H1 (cell line): ENCODE measurements around the gene ATP4A. TPM values are rescaled to one million over a fixed set of nuclear protein-coding genes. Genes with fewer than 3 reads are reported as not detected.

Experiments
- ATF3 ChIP-seq: IDR thresholded peaks from 2 replicates; pipeline ENCODE4 v1.6.1; 2011; ENCODE audit warnings: low read depth, mild to moderate bottlenecking, low read length; ENCODE audit not compliant: insufficient read depth
- CHD1 ChIP-seq: IDR thresholded peaks from 2 replicates; pipeline ENCODE4 v1.6.1; 2012; ENCODE audit warnings: low read depth, low read length, improper control_type of control experiment
- KDM4A ChIP-seq: IDR thresholded peaks from one replicate; pipeline ENCODE4 v1.7.1; 2012; ENCODE audit warnings: low read depth, mild to moderate bottlenecking, moderate library complexity, low read length, inconsistent platforms; ENCODE audit not compliant: severe bottlenecking
- KDM5A ChIP-seq: fragments of 200-600 bp; IDR thresholded peaks from 2 replicates; pipeline ENCODE4 v1.7.1; 2012; ENCODE audit warnings: mild to moderate bottlenecking, low read length, inconsistent platforms, mixed read lengths
- polyA plus RNA-seq, 7 experiments: library from polyadenylated mRNA; depleted of rRNA in 3 of 7; stranded (reverse) in 5 of 7; unstranded in 2 of 7; fragments of >200 nt in 5 of 7; fragments of 200-250 nt in 2 of 7; gene quantifications; 1 replicate in 5 of 7; 2 replicates in 1 of 7; 4 replicates in 1 of 7; pipeline versions ENCODE4 v1.2.1 to v1.2.3, GENCODE V29; 2011 to 2013; ENCODE audit warnings: missing spikeins in 2 of 7, mixed read lengths in 2 of 7
- total RNA-seq: library from RNA; stranded (reverse); fragmentation: NEBNext Ultra II Directional; extraction: Animal tissue kit (Norgen Biotek cat#: 25700); gene quantifications from 2 replicates; pipeline ENCODE4 v1.2.1, GENCODE V29; 2021
- TF ChIP-seq, protein P1 (sequence below): IDR thresholded peaks from 2 replicates; pipeline ENCODE4 v1.6.1; 2012; ENCODE audit warnings: low read length, inconsistent platforms

The ATP4A gene
- total and polyA plus RNA-seq, 2 of the 8 experiments (the other 6 are each of a cell fraction or from before 2014, with no cell fraction given): 0.50 to 1.2 TPM

DNA sequence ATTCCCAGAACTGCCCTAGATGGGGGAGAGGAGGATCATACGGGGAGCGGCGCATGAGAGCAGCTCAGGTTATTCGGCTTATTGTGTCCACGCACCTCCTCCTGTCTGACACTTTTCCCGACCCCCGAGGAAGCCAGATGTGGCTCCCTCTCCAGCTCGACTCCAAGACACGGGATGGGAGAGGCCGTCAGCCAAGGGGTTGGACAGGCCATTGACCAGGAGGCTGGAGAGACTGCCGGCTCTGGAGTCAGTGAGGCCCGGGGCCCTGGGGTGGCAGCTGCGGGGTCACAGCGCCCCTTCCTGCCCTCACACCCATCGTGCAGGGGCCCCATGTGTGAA is 52.9 kb downstream of the ATP4A start (continued):
- TF ChIP-seq ATF3 (no peak), KDM5A (no peak), KDM4A (peak; percentile 31), CHD1 (no peak)
- TF ChIP-seq, protein P1, sequence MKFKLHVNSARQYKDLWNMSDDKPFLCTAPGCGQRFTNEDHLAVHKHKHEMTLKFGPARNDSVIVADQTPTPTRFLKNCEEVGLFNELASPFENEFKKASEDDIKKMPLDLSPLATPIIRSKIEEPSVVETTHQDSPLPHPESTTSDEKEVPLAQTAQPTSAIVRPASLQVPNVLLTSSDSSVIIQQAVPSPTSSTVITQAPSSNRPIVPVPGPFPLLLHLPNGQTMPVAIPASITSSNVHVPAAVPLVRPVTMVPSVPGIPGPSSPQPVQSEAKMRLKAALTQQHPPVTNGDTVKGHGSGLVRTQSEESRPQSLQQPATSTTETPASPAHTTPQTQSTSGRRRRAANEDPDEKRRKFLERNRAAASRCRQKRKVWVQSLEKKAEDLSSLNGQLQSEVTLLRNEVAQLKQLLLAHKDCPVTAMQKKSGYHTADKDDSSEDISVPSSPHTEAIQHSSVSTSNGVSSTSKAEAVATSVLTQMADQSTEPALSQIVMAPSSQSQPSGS: no peak
